ENCODE measurements around the gene CHSY1. TPM values are rescaled to one million over a fixed set of nuclear protein-coding genes. Genes with fewer than 3 reads are reported as not detected.

Gene CHSY1
- total and polyA plus RNA-seq, 3 donors from 2014 or later = 20.0 to 36.1 (median 31.1) TPM

DNA sequence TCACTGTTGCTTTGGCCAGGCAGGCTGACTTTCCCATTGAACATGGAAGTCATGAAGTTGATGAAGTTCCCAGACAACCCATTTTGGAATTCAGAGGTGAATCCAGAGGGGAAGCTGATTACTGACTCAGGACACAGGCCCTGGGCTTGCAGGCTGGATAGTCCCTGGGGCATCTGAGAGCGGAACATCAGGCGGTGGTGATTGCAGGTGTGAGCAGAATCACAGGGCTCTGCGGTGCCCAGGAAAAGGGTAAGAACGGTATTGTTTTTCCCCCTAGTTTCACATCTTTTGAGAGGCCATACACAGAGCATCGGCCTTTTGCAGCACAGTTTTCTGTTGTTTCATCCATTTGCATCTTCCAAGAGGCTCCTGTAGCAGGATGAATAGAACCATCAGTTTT is 104.7 kb downstream of the CHSY1 start:
- H3K4me1 ChIP-seq = peaks cover 12% of the 10 kb centered on the region
- no peak overlapping the region for H3K4me3 ChIP-seq
- H3K27ac ChIP-seq = no peak overlapping the region
- no peaks in the 10 kb centered on the region for H3K9me3 ChIP-seq
- H3K27me3 ChIP-seq = no peaks in the 10 kb centered on the region
- DNase-seq = no peak
- no peaks in the 10 kb centered on the region for H3K36me3 ChIP-seq (ENCODE audit: low read depth, missing control alignments)
- 72 to 78% methylated on average over 5 of the region's 5 CpGs for WGBS, 2 donors
- intact Hi-C loops (cut with DNase I; ENCODE audit: low total_unique reads) = no loop called here
- TF ChIP-seq, protein P1, sequence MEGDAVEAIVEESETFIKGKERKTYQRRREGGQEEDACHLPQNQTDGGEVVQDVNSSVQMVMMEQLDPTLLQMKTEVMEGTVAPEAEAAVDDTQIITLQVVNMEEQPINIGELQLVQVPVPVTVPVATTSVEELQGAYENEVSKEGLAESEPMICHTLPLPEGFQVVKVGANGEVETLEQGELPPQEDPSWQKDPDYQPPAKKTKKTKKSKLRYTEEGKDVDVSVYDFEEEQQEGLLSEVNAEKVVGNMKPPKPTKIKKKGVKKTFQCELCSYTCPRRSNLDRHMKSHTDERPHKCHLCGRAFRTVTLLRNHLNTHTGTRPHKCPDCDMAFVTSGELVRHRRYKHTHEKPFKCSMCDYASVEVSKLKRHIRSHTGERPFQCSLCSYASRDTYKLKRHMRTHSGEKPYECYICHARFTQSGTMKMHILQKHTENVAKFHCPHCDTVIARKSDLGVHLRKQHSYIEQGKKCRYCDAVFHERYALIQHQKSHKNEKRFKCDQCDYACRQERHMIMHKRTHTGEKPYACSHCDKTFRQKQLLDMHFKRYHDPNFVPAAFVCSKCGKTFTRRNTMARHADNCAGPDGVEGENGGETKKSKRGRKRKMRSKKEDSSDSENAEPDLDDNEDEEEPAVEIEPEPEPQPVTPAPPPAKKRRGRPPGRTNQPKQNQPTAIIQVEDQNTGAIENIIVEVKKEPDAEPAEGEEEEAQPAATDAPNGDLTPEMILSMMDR (IDR thresholded peaks at IDR 0.05) = no peak
- no peak for TF ChIP-seq POLR2A (IDR thresholded peaks at IDR 0.05)

DNA sequence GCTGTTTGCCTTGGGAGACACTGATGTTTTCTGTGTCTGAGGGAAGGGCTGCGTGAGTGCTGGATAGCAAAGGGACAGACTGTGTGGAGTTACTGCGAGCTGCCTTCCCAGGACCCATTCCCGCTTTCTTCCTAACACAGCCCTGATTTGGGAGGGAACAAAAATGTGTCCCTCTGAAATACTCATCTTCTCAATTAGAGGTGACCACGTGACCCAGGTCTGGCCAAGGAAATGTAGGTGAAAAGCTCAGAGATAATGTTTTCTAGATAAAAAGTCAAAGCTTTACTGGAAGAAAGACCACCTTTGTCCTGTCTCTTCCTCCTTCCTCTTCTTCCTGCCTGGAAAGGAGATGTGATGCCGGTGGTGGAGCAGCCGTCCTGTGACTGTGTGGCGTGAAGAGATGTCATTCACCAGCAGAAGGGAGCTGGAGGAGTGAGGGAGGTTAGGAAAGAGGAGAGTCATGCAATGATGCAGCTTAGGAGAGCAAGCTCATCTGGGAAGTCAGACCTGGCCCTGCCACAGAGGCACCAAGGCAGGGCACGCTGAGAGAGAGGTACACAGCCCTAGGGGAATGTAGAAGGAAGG is 105.6 kb downstream of the CHSY1 start:
- WGBS, 2 donors = 90 to 93% methylated on average over 8 of the region's 8 CpGs
- TF ChIP-seq, protein P1 (IDR thresholded peaks at IDR 0.05) = no peak
- no peak for TF ChIP-seq POLR2A (IDR thresholded peaks at IDR 0.05)
- Histone ChIP-seq H3K27ac (no peak overlapping the region), H3K4me3 (no peak overlapping the region), H3K9me3 (no peaks in the 10 kb centered on the region), H3K27me3 (no peaks in the 10 kb centered on the region), H3K36me3 (ENCODE audit: low read depth, missing control alignments) (no peaks in the 10 kb centered on the region), H3K4me1 (peaks cover 12% of the 10 kb centered on the region)
- DNase-seq = no peak
- intact Hi-C loops (cut with DNase I; ENCODE audit: low total_unique reads) = no loop called here

DNA sequence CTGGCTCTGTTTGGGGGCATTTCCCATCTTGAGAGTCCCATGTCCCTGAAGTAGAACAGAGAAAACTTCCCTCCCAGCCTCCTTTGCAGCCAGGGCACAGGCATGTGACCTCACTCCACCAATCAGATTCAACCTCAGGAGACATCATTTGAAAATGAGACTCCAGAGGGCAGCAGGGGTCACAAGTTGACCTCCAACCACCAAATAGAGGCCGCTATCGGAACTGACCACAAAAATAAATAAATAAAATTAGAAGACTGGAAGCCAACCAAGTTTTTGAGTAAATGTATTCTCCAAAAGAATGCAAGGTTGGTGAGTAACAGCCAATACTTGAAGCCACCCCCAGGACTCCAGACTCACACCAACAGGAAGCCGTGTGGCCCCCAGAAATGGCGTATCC is 106.5 kb downstream of the CHSY1 start:
- no peaks in the 10 kb centered on the region for H3K27me3 ChIP-seq
- no peaks in the 10 kb centered on the region for H3K36me3 ChIP-seq (ENCODE audit: low read depth, missing control alignments)
- peaks cover 12% of the 10 kb centered on the region for H3K4me1 ChIP-seq
- TF ChIP-seq, protein P1 (IDR thresholded peaks at IDR 0.05) = no peak
- no peak for TF ChIP-seq POLR2A (IDR thresholded peaks at IDR 0.05)
- WGBS, 2 donors = 85 to 89% methylated on average over 4 of the region's 4 CpGs
- H3K4me3 ChIP-seq = no peak overlapping the region
- no peak for DNase-seq
- H3K9me3 ChIP-seq = no peaks in the 10 kb centered on the region
- no peak overlapping the region for H3K27ac ChIP-seq
- intact Hi-C loops (cut with DNase I; ENCODE audit: low total_unique reads) = no loop called here

DNA sequence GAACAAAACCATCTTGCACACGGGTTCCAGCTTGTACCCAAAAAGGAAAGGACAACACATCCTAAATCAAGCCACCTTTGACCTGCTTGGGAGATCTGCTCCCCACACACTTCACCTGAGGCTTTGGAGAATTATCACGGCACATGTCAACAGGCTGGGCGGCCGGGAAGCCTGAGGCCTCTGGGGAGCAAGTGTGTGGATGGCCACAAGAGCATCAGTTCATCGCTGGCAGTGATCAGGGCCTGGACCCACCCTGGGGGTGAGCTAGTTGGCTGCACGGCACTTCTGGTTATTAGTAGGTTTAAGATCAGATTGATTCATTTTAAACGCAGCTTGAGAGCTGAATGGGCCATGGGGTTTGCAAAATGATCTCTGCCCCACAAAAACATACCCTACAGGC is 108.5 kb downstream of the CHSY1 start:
- Histone ChIP-seq H3K27ac (no peak overlapping the region), H3K27me3 (no peaks in the 10 kb centered on the region), H3K4me1 (no peaks in the 10 kb centered on the region), H3K9me3 (no peaks in the 10 kb centered on the region), H3K4me3 (no peak overlapping the region), H3K36me3 (ENCODE audit: low read depth, missing control alignments) (no peaks in the 10 kb centered on the region)
- TF ChIP-seq POLR2A (IDR thresholded peaks at IDR 0.05) = no peak
- TF ChIP-seq, protein P1 (IDR thresholded peaks at IDR 0.05) = no peak
- intact Hi-C loops (cut with DNase I; ENCODE audit: low total_unique reads) = no loop called here
- DNase-seq = no peak
- 87 to 94% methylated on average over 5 to 7 of the region's 7 CpGs for WGBS, 2 donors

DNA sequence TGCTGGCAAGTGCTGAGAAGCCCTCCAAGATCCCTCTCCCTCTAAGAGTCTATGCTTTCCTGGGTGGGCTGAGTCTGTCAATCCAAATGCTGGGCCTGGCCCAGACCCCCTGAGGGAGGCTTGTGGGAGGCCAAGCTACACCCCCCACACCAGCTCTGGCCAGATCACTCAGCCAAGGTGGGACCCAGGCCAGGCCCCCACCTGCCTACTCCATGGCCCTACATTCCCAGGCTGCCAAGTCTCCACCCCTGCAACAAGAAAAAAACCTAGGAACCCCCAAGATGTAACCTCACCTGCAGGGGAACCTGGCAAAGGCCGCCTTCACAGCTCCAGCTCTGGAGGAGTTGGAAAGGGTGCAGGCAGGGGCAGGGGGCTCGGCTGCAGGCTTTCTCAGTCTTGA is 109.1 kb downstream of the CHSY1 start:
- Histone ChIP-seq H3K4me3 (no peak overlapping the region), H3K4me1 (no peaks in the 10 kb centered on the region), H3K36me3 (ENCODE audit: low read depth, missing control alignments) (no peaks in the 10 kb centered on the region), H3K27ac (no peak overlapping the region), H3K27me3 (no peaks in the 10 kb centered on the region), H3K9me3 (no peaks in the 10 kb centered on the region)
- intact Hi-C loops (cut with DNase I; ENCODE audit: low total_unique reads) = no loop called here
- 95% methylated on average over 2 of the region's 2 CpGs; no CpG with 5 or more reads in 1 of the 2 donors for WGBS, 2 donors
- TF ChIP-seq POLR2A (IDR thresholded peaks at IDR 0.05) = no peak
- TF ChIP-seq, protein P1 (IDR thresholded peaks at IDR 0.05) = no peak
- DNase-seq = no peak

Measured in testis (tissue), 3 donors.